Right kidney (tissue), 1 donor: Measurements from ENCODE around the gene ALLC.

Source experiments
- DNase-seq: peaks from one replicate; pipeline ENCODE4 v3.0.0-alpha.2; 2016

Gene ALLC

DNA sequence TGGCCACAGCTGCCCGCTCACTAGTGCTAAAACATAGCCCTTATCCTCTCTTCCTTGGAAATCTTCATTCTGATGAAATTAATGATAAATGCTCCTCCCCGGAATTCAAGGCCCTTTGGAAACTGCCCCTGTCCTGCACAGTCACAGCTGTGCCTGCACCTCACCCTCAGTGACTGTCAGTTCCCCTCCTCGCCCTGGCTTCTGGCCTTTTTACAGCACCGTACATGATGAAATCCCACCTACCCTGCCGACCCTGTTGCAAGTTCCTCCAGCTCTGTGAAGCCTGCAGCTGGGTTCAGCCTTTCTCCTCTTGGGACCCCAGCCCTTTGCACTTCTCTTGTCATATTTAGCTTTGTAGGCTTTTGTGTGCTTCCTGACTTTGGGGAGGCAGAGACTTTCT, 93.8 kb downstream of the ALLC start:
- no peak for DNase-seq
